Adrenal gland (tissue), 12 donors: ENCODE data around the gene TLR5. TPM values are rescaled to one million over a fixed set of nuclear protein-coding genes. Genes with fewer than 3 reads are reported as not detected.

Experiments
- DNase-seq, 7 donors: peaks; one replicate each; pipeline ENCODE4 v3.0.0-alpha.2; 2019 to 2020
- H3K27ac ChIP-seq, 5 donors: fragments of 200-600 bp; sonication (generic) in 4 of 5; 1 replicate in 3 of 5; 2 replicates in 2 of 5; pipeline versions ENCODE4 v1.5.1 to v1.8.0; 2016 to 2020; ENCODE audit warnings: mild to moderate bottlenecking in 1 of 5
- H3K27me3 ChIP-seq: fragments of 200-600 bp; 2 replicates; pipeline ENCODE4 v1.8.0; 2021
- H3K36me3 ChIP-seq, 2 donors: fragments of 200-600 bp; replicated peaks in 1 of 2; 1 replicate in 1 of 2; 2 replicates in 1 of 2; pipeline versions ENCODE4 v1.5.1 to v1.8.0; 2018 to 2022
- H3K4me1 ChIP-seq, 2 donors: fragments of 200-600 bp; replicated peaks in 1 of 2; 1 replicate in 1 of 2; 2 replicates in 1 of 2; pipeline versions ENCODE4 v1.5.1 to v1.8.0; 2018 to 2021
- H3K4me3 ChIP-seq, 4 donors: fragments of 200-600 bp; sonication (generic) in 3 of 4; one replicate each; pipeline ENCODE4 v1.5.1; 2016 to 2018
- H3K9me3 ChIP-seq, 3 donors: fragments of 200-600 bp; sonication (generic) in 1 of 3; replicated peaks in 1 of 3; 1 replicate in 2 of 3; 2 replicates in 1 of 3; pipeline versions ENCODE4 v1.5.1 to v1.8.0; 2016 to 2021
- CTCF ChIP-seq, 6 experiments: fragments of 450-650 bp in 4 of 6; fragments of 200-600 bp in 2 of 6; sonication (generic) in 1 of 6; IDR thresholded peaks; 1 replicate in 5 of 6; 2 replicates in 1 of 6; pipeline versions ENCODE4 v1.5.1 to v1.8.0; 2016 to 2021; ENCODE audit warnings: antibody characterized with exemption in 6 of 6, mild to moderate bottlenecking in 2 of 6, moderate library complexity in 1 of 6
- POLR2A ChIP-seq, 2 donors: fragments of 450-650 bp; IDR thresholded peaks; one replicate each; pipeline ENCODE4 v1.6.1; 2017; ENCODE audit warnings: antibody characterized with exemption in 2 of 2, mild to moderate bottlenecking in 2 of 2, moderate library complexity in 1 of 2
- WGBS, 4 donors: extraction: QIAGEN DNeasy Blood & Tissue Kit in 2 of 4; methylation state at CpG; one replicate each; pipeline versions ENCODE4 v1.1.5 to v1.1.7; 2013 to 2017; 5-methylcytosine and 5-hydroxymethylcytosine counted together
- intact Hi-C, 2 donors: fragments of 100-400 bp; cut with DNase I; formaldehyde crosslinking; loops; one replicate each; pipeline versions ENCODE4 v1.14.1 to v1.15.0; 2022 to 2023
- polyA plus RNA-seq, 3 donors: library from polyadenylated mRNA; stranded (reverse); fragments of 200-250 nt in 2 of 3; fragments of 350-450 nt in 1 of 3; fragmentation: Illumina TruSeq in 1 of 3; extraction: RNeasy Lipid Tissue Mini Kit (QIAGEN cat#74804) in 1 of 3; gene quantifications; one replicate each; pipeline ENCODE4 v1.2.3, GENCODE V29; 2013 to 2014
- total RNA-seq, 9 donors: library from RNA; depleted of rRNA in 4 of 9; stranded (reverse); fragments of >200 nt in 4 of 9; fragments of 120-200 nt in 1 of 9; fragmentation: NEBNext Ultra II Directional in 1 of 9; extraction: Animal tissue kit (Norgen Biotek cat#: 25700) in 1 of 9; gene quantifications; one replicate each; pipeline versions ENCODE4 v1.1.0 to v1.2.4, GENCODE V29; 2013 to 2023
- donor health status: healthy with polysubstance abuse.
- donor health status: Bipolar disorder and iron deficiency.
- donor health status: DM: yes; HTN: yes; CAD: no.
- donor health status: DM: no; HTN: no; CAD: no.
- donor health status: DM: no; HTN: no; CAD: no.
- donor health status: DM: yes; HTN: yes; CAD: no.

The TLR5 gene
- total and polyA plus RNA-seq, 12 donors, result 0.33 to 11.5 (median 4.7) TPM

- no peak overlapping the region for H3K27ac ChIP-seq
Observed at GRCh38 chr1:223076362-223076761, 66.7 kb downstream of the TLR5 start.

GRCh38 chr1:223075834-223076233 is 67.2 kb downstream of the TLR5 start:
- Histone ChIP-seq H3K4me1 (no peaks in the 10 kb centered on the region), H3K9me3 (no peaks in the 10 kb centered on the region), H3K27me3 (no peaks in the 10 kb centered on the region), H3K27ac (no peak overlapping the region), H3K4me3 (no peak overlapping the region), H3K36me3 (no peaks in the 10 kb centered on the region)
- WGBS, 4 donors, result 80 to 90% (median 83%) methylated on average over 3 of the region's 3 CpGs
- DNase-seq, result no peak
- intact Hi-C loops, result no loop called here
- TF ChIP-seq POLR2A (IDR thresholded peaks at IDR 0.05), result no peak
- TF ChIP-seq CTCF (IDR thresholded peaks at IDR 0.05), result no peak

More at GRCh38 chr1:223076362-223076761, 66.7 kb downstream of the TLR5 start:
- 78 to 87% (median 84%) methylated on average over 4 to 6 of the region's 6 CpGs for WGBS, 4 donors
- no peak for TF ChIP-seq POLR2A (IDR thresholded peaks at IDR 0.05)
- no peak for TF ChIP-seq CTCF (IDR thresholded peaks at IDR 0.05)
- no peak for DNase-seq
- Histone ChIP-seq H3K27me3 (no peaks in the 10 kb centered on the region), H3K4me3 (no peak overlapping the region), H3K9me3 (no peaks in the 10 kb centered on the region), H3K36me3 (no peaks in the 10 kb centered on the region), H3K4me1 (no peaks in the 10 kb centered on the region)
- intact Hi-C loops, result no loop called here

GRCh38 chr1:223074445-223075300 is 68.4 kb downstream of the TLR5 start:
- WGBS, 4 donors, result 78 to 83% (median 81%) methylated on average over 10 of the region's 10 CpGs
- H3K27ac ChIP-seq, result no peak overlapping the region
- no peak for DNase-seq
- TF ChIP-seq CTCF (IDR thresholded peaks at IDR 0.05), result no peak
- no peak for TF ChIP-seq POLR2A (IDR thresholded peaks at IDR 0.05)
- no peaks in the 10 kb centered on the region for H3K27me3 ChIP-seq
- no peak overlapping the region for H3K4me3 ChIP-seq
- intact Hi-C loops, result no loop called here
- no peaks in the 10 kb centered on the region for H3K36me3 ChIP-seq
- H3K4me1 ChIP-seq, result no peaks in the 10 kb centered on the region
- H3K9me3 ChIP-seq, result no peaks in the 10 kb centered on the region

GRCh38 chr1:223068900-223069665 is 74.0 kb downstream of the TLR5 start:
- Histone ChIP-seq H3K27ac (no peak overlapping the region), H3K27me3 (no peaks in the 10 kb centered on the region), H3K36me3 (no peaks in the 10 kb centered on the region), H3K4me3 (no peak overlapping the region), H3K9me3 (no peaks in the 10 kb centered on the region), H3K4me1 (no peaks in the 10 kb centered on the region)
- intact Hi-C loops, result no loop called here
- no peak for DNase-seq
- TF ChIP-seq POLR2A (IDR thresholded peaks at IDR 0.05), result no peak
- WGBS, 4 donors, result 85 to 91% (median 87%) methylated on average over 4 of the region's 4 CpGs
